ENCODE data around the gene LBR.

The LBR gene

GRCh38 chr1:225366018-225366417, 61.8 kb downstream of the LBR start:
- no peak for DNase-seq

- no peak for DNase-seq
These were observed 63.4 kb downstream of the LBR start for GRCh38 chr1:225364439-225364838.

GRCh38 chr1:225362805-225363204, 65.0 kb downstream of the LBR start:
- no peak for DNase-seq

- no peak for DNase-seq
These were observed 66.7 kb downstream of the LBR start for GRCh38 chr1:225361176-225361575.

GRCh38 chr1:225360119-225360518, 67.7 kb downstream of the LBR start:
- DNase-seq: no peak

GRCh38 chr1:225355863-225356262, 72.0 kb downstream of the LBR start:
- no peak for DNase-seq

- no peak for DNase-seq
These were observed 72.9 kb downstream of the LBR start for GRCh38 chr1:225354906-225355305.
